Right renal pelvis (tissue), 4 donors: ENCODE data around the gene TP53BP2. TPM values are rescaled to one million over a fixed set of nuclear protein-coding genes. Genes with fewer than 3 reads are reported as not detected.
"Not testable (repeated sequence)": the region's sequence is repeated elsewhere in the genome, so short reads cannot be mapped to it uniquely, and the experiment has no call there.

Experiments used
- DNase-seq, 4 donors: peaks; one replicate each; pipeline ENCODE4 v3.0.0-alpha.2; 2013; ENCODE audit warnings: low read depth in 4 of 4, low spot score in 3 of 4, missing footprints in 1 of 4
- polyA plus RNA-seq, 4 donors: library from polyadenylated mRNA; unstranded; fragments of 120-200 nt; gene quantifications; one replicate each; pipeline ENCODE4 v1.2.1, GENCODE V29; 2013; ENCODE audit not compliant: insufficient read length in 4 of 4

TP53BP2 gene
- polyA plus RNA-seq, 4 donors, result 43.5 to 56.3 (median 52.3) TPM

DNA sequence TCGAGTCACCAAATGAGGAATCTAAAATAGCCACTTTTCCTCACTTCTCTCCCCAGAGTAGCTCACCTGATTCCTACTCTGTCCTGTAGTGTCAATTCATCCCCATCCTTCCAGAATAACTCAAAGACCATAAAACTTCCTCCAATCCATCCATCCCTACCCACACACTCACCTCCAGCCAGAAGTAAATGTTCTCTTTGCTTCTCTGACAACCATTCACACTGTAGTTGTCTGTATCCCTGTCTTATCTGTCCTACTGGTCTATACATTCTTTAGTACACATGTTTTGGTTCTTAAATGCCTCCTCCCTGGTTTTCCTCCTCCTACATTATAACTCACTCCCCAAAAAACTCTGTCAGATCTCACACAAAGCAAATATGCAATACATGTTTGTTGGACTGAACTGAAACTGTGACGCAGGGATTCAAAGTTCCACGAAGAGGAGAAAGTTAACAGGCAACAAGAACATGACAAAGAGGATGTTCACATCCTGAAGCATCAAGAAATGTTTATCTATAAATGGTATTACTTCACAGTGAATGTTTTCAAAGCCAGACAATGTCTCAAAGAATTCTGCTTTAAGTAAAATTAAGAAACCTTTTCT lies 11.0 kb downstream of the TP53BP2 start:
- DNase-seq, result no peak

DNA sequence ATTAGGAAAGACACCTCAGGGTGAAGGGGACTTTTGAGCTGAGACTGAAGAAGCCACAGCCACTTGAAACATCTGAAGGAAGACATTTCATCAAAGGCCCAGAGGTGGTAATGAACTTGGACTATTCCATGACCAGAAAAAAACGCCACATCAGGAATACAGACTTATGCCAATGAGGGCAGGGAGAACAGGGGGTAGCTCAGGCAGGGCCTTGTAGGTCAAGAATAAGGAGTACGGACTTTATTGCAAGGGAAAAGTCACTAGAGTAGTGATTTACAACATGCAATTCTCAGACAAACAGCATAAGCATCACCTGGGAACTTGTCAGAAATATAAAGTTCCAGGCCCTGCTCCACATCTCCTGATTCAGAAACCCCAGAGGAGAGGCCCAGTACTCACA lies 11.8 kb downstream of the TP53BP2 start:
- DNase-seq, result no peak

DNA sequence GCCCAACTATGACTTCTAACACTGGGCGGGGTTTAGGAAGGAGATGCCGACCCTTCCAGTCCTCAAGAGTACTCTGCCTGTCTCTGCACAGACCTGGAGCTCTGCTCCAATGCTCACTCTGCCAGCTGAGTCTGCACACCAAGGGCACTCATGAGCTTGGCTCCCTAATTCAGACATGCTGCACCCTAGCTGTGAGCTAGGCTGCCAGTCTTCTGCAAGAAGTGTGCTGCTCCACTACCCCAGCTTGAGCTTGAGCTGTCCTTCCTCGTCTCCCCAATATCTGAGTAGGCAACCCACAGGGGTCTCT lies 13.2 kb downstream of the TP53BP2 start:
- no peak for DNase-seq

DNA sequence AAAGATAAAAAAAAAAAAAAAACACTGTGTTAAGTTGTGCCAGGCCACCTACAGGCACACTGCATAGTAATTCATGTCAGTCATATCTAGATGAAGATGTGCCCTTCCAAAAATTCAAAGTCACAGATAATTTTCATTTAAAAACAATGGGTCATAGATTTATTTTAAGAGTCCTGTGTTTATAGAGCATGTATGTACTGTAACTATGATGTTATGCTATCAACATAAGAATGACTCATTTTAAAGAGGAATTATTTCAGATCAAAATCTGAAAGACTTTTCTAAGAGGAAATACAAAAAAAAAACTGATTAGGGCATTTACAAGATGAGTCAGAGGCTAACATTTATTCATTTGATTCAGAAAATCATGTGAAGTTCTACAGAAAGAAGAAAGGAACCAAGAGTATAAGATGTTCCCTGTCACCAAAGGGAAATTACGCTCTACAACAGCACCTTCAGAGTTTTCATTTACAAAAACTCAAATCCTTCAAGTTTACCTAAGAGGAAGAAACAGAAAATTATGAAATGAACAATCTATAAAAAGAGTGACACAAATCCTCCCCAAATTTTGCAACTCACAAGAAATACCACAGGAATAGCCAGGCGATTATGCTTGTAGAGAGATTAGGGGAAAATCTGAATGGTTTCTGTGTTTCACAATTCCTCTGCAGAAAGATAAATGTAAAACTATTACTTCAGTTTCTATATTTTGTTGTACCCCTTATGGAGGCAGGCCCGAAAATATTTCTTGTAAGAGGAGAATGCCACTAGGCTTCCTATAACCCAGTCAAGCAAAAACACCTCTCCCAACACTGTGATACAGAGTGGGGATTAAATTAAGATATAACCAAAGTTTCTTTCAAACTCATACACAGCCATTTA lies 13.8 kb downstream of the TP53BP2 start:
- DNase-seq, result no peak

DNA sequence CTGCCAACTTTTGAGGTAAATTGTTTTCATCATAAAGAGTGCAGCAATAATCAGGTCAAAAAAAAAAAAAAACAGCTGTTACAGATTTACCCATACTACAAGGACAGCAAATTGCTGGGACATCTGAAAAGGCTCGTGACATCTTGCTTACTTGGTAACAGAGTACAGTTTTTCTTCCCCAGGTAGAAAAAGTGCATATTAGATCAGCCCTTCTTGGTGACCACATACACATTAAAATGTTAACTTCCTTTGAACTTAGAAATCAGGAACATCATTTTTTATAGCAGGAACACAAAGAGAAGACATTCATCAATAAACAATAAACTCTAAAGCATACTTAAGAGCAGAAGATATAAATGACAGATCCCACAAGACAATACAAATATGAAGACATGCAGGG lies 16.1 kb downstream of the TP53BP2 start:
- DNase-seq, result no peak

DNA sequence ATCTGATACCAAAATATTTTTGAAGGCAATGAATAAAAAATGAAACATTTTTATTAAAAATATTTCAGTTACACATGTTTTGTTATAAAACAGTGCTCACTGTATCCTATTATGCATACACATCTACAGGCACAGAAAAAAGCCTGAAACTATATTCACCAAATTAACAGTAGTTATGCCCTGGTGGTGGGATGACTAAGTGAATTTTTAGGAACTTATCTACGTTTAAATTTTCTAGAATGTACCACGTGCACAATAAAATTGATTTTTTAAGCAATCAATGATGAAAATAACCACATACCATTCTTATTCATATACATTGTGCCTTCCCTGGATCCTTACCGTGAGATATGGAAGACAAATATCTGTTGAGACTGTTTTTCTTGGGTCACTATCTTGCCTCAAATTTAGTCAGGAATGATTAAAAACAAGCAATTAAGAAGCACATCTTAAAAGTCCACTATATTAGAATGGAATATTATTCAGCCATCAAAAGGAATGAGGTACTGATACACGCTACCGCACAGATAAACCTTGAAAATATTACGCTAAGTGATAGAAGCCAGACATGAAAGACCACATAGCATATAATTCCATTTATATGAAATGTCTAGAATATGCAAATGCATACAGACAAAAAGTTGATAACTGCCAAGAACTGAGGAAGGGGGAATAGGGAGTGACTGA lies 17.4 kb downstream of the TP53BP2 start:
- DNase-seq, result no peak

DNA sequence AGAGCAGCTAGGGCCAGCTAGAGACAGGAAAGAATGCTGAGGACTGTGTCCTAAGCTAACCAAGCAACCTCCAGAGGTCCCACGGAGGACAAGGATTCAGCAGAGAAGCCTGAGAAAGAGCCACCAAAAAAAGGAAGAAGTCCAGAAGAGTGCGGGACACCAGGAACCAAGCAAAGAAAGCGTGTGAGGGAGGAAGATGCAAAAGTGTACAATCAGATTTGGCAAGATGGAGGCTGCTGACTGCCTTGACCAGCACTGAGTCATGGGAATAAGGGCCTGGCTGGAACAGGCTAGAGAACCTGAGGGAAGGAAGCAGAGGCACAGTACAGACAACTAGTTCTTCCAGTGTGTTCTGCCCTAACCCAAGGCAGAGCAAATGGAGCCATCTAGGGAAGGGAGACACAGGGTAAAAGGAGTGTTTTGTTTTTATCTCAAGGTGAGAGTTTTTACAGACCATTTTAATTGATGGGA lies 18.5 kb downstream of the TP53BP2 start:
- DNase-seq, result no peak

DNA sequence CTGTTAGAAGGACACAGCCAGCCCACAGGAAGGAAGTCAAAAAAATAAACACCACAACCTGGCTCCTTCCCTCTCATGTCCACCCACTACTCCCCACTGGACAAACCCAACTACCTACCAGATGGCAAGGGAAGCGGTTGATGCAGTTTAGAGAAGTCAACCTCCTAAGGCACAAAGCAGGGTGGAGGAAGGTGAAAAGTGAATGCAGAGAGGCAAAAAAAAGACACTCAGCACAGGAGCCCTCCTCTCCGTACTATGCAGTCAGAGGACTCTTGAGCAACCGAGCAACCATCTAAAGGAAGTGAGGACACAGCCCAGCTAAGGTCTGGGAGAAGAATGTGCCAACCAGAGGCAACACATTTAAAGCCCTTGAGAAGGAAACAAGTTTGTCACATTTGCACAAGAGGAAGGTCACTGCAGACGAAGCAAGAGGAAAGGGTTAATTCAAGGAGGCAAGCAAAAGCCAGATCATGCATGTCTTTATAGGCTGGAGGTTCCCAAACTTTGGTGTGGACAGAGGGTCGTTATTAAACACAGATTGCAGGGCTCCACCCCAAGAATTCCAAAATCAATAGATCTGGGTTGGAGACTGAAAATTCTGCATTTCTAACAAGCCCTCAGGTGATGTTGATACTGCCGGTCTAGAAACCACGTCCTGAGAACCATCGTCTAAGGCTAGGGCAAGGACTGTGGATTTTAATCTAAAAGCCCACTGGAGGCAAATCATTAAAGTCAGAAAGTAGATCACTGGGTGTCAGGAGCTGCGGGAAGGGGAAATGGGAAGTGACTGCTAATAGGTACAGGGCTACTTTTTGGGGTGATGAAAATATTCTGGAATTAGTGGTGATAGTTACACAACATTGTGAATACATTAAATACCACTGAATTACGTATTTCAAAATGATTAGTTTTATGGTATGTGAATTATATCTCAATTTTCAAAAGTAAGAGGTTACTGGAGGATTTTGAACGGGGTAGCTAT lies 19.7 kb downstream of the TP53BP2 start:
- no peak for DNase-seq

DNA sequence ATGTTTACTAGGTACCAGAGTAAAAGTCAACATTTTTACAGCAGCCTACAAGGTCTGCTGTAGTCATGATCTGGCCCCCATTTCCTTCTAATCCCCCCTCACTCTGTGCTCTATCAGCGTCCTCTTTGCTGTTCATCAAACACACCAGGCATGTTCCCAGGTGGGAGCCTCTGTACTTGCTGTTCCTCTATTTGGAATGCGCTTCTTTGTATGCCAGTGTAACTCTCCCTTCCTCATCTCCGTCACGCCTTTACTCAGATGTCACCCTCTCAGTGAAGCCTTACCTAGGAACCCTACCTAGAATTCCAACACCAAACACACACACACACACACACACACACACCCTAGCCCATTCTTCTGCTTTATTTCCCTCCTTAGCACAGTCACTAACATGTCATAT lies 21.0 kb downstream of the TP53BP2 start:
- DNase-seq, result no peak

DNA sequence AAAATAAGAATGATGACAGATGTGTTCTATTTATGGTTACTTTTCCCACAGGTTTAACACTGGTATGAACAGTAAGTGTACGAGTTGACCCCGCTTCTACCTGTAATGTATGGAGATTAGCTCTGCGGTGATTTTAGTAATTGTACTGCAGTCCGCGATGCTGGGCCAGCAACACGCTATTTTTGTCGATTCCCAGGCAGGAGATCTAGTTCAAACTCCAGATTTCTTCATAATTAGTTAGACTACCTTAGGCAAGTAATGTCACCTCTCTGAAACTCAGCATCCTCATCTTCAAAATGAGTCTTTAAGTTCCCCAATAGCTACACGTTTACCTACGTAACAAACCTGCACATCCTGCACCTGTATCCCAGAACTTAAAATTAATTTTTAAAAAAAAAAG lies 21.5 kb downstream of the TP53BP2 start:
- DNase-seq, result no peak

DNA sequence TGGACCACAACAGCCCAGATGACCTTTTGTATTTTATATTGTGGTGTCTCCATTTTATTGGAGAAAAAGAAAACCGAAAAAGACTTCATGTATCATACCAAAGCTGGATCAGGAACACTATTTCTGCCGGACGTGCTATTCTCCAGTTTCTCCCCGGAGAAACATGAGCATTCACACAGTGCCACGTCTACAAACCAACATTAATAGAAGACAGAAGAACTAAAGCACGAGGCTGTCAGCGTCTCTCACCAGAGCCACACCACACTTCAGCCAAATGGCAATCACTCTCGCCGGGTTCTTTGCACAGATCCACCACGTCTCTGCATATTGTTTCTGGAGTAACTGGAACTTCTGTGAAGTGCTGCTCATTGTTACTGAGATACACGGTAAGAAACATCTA lies 24.8 kb downstream of the TP53BP2 start:
- DNase-seq, result no peak

DNA sequence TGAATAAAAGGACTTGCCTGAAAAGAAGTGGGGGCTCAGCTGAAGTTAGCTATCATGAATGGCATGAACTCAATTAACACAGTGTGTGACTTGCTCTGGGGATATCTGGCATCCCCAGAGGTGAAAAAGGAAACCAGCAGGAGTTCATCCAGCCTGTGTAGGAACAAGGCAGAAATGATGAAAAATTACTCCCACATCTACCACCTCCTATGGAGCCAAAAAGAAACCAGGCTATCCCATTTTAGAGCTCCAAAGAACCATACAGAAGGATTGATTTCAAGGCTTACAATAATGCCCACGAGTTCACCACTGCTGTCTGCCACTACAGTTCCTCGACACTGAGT lies 25.3 kb downstream of the TP53BP2 start:
- no peak for DNase-seq

DNA sequence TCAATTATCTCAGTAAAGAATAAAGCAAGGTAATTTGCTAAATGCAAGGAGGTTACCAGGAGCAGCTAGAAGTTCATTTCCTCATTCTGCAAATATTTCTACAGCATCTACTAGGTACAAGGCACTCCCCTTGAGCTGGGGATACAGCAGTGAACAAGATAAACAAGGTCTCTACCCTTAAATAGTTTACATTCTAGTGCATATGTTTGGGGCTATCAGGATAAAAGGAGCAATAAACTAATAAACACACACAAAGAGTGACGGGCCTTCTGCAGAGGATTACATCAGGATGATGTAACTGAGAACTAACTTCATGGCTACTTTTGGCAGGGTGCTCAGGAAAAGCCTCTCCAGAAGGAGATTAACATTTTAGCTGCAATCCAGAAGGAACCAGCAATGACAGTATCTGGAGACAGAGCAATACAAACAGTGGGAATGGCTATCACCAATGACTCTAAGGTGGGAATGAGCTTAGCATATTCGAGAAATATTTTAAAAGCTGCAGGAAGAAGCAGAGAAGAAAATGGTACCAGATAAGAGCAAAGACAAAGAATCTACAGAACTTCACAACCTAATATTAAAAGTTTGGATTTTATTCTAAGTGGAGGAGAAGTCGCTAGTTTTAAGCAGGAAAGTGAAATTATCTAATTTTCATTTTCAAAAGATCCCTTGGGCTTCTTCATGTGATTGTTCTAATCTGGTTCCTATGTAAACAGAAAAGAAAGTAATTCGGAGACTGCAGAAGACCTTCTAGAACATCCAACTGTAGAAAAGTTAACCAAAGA lies 25.8 kb downstream of the TP53BP2 start:
- no peak for DNase-seq

DNA sequence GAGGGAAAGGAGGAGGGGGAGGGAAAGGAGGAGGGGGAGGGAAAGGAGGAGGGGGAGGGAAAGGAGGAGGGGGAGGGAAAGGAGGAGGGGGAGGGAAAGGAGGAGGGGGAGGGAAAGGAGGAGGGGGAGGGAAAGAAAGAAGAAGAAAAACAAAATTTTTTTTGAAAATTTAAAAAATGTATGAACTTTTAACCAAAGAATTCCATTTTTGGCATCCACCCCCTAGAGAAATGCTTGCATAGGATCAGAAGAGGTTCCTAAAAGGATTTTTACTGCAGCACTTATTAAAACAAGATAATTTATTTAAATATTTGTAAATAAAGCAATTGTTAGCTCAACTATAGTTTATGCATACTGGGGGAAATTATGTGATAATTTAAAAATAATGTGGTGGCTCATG lies 28.5 kb downstream of the TP53BP2 start:
- not testable (repeated sequence) for DNase-seq

DNA sequence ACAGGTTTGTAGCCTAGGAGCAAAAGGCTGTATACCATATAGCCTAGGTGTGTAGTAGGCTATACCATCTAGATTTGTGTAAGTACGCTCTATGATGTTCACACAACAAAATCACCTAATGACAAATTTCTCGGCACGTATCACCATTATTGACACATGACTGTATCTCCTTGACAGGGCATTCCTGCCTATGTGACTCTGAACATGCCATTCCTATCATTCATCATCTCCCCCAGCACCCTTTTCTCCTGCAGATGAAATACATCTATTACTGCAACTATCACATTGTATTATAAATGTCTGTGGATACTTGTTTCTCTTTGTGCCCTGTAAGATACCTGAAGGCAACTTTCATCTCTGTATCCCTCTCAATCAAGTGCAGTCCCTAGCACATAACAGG lies 29.9 kb downstream of the TP53BP2 start:
- no peak for DNase-seq

DNA sequence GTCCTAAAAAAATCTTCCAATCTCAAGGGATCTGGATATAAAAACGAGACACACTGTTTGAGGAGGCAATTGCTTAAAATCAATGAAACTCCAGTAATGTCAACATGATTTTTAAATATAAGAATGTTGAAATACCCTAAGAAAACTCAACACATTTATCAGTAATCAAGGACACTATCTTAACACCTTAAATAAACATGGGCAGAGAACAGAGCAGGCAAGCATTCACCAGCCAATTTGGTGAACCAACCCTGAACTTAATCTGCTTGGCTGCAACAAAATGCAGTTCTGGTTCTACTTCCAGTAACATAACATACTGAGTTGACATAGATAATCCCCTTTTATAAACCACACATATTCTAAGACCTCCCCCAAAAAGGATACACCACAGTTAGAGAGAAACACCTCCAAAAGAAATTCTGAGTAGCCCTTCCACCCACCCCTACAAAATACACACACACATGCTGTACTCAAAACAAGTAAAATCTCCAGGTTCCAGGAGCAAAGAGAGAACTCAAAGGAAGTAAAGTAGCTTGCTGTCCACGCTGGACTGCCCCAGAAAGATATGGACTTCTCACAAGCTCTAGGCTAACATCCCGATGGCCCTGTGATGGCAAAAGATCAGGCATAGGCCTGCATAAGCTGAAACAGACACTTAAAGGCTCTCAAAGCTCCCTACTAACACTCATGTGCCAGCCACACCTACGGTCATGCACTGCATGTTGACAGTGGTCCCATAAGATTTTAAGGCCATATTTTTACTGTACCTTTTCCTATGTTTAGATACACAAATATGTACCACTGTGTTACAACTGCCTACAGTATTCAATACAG lies 30.5 kb downstream of the TP53BP2 start:
- DNase-seq, result no peak

DNA sequence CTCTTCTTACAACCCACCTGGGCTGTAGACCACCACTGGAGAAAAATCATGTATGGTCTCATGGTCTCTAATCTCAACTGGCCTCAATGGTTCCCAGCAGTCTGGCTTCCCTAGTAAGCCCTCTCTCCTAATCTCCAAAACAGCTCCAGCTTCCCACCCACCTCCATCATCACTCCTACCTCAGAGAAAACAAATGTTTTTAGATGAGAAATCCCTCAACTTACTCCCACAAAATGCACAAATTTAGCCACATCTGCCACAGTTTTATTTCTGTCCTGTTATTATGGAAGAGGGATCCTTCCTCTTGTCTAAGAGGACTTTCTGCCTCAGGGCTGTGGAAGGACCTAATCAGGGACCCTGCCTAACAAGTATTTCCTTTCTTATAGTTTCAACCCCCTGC lies 32.1 kb downstream of the TP53BP2 start:
- DNase-seq, result no peak

DNA sequence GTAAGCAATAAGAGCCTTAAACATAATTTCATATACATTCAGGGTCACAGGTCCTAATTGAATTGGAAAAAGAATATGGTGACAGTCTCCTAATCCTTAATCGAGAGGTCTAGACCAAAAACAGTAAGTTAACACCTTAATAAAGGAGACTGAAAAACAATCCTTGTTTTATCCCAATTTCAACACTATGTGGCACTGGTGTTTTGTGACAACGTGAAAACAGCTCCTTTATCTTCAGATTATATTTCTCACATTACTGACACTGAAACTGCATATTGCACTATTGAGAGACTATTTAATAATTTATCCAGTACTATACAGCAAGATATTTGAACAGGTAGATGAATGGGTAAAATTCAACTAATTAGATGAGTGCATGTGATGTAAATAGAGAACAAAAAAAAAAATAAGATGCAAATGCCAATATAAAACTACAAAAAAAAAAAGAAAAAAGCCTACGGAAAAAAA lies 34.1 kb downstream of the TP53BP2 start:
- DNase-seq, result peak in 1 of 4 donors; percentile 15

DNA sequence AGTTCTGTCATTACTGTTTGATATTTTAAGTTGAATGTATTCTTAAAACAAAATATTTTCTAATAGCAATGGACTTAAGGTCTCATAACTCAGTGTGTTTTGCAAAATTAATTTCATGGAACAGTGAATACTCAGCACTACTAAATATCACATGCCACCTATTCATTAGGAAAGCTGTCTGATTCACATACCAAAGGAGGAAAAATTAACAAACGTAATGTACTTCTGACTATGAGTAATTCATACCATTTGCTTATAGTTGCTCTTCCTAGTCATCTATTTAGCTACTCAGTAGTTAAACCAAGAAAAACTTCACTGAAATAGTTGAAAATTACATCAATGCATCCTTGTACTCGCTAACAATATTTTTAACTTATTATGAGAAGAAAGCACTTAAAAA lies 35.2 kb downstream of the TP53BP2 start:
- DNase-seq, result no peak
